Right atrium auricular region (tissue), 2 donors: Measurements from ENCODE around the gene NEURL3. TPM values are rescaled to one million over a fixed set of nuclear protein-coding genes. Genes with fewer than 3 reads are reported as not detected.
A peak's percentile ranks its signal among the peaks of the same experiment; 100 is the strongest.

Experiments used
- DNase-seq: peaks from one replicate; pipeline ENCODE4 v3.0.0-alpha.2; 2019; ENCODE audit warnings: low spot score
- H3K27ac ChIP-seq, 2 donors: fragments of 200-600 bp; sonication (generic); 1 replicate in 1 of 2; 2 replicates in 1 of 2; pipeline ENCODE4 v1.5.1; 2016 to 2019
- H3K27me3 ChIP-seq, 2 donors: fragments of 200-600 bp; sonication (generic); one replicate each; pipeline versions ENCODE4 v1.5.1 to v1.6.0; 2017 to 2019
- H3K36me3 ChIP-seq: fragments of 200-600 bp; sonication (generic); one replicate; pipeline ENCODE4 v1.5.1; 2016
- H3K4me1 ChIP-seq, 2 donors: fragments of 200-600 bp; sonication (generic); one replicate each; pipeline versions ENCODE4 v1.5.1 to v1.6.0; 2017 to 2019
- H3K4me3 ChIP-seq, 2 donors: fragments of 200-600 bp; sonication (generic); 1 replicate in 1 of 2; 2 replicates in 1 of 2; pipeline ENCODE4 v1.5.1; 2017 to 2019; ENCODE audit warnings: mild to moderate bottlenecking in 1 of 2, moderate library complexity in 1 of 2
- H3K9me3 ChIP-seq, 2 donors: fragments of 200-600 bp; sonication (generic); one replicate each; pipeline ENCODE4 v1.5.1; 2019
- total RNA-seq, 2 donors: library from RNA; depleted of rRNA; stranded (reverse); fragments of >200 nt; gene quantifications; one replicate each; pipeline ENCODE4 v1.1.0, GENCODE V29; 2016
- TF ChIP-seq, protein P1 (sequence below), 2 donors: fragments of 200-600 bp; sonication (generic); IDR thresholded peaks; one replicate each; pipeline ENCODE4 v1.5.1; 2019; ENCODE audit warnings: antibody characterized with exemption in 2 of 2

Gene NEURL3
- total RNA-seq, 2 donors from 2014 or later: not detected

DNA sequence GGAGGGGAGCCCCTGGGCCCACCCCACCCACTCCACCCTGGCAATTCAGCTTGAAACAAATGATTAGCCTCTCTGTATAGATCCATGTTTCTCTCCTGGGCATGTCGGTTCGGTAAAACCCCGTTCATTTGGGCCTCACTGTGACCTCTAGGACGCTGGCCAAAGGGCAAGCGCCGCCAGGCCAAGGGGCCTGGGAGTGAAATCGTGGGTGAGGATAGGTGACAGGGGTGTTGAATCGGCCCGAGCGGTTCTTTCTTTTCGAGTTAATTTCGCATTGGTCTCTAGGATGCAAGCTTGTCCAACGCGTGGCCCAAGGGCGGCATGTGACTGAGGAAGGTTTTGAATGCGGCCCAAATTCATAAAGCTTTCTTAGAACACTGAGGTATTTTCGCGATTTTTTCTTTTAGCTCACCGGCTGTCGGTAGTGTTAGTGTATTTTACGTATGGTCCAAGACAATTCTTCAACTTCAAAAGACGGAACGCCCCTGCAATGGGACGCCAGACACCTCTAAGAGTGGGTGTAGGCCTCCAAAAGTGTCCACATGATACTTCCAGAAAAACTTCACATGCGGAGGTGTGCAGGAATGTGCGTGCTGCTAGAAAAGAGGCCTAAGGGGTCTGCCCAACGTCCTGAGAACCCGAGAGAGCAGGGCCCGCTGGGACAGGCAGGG lies 21.6 kb upstream of the NEURL3 start:
- H3K4me3 ChIP-seq: peak overlapping the region; percentile 41 to 64
- H3K36me3 ChIP-seq: no peaks in the 10 kb centered on the region
- H3K27me3 ChIP-seq: no peaks in the 10 kb centered on the region
- peaks cover 0 to 49% of the 10 kb centered on the region in 2 donors for H3K4me1 ChIP-seq
- no peaks in the 10 kb centered on the region for H3K9me3 ChIP-seq
- TF ChIP-seq, protein P1, sequence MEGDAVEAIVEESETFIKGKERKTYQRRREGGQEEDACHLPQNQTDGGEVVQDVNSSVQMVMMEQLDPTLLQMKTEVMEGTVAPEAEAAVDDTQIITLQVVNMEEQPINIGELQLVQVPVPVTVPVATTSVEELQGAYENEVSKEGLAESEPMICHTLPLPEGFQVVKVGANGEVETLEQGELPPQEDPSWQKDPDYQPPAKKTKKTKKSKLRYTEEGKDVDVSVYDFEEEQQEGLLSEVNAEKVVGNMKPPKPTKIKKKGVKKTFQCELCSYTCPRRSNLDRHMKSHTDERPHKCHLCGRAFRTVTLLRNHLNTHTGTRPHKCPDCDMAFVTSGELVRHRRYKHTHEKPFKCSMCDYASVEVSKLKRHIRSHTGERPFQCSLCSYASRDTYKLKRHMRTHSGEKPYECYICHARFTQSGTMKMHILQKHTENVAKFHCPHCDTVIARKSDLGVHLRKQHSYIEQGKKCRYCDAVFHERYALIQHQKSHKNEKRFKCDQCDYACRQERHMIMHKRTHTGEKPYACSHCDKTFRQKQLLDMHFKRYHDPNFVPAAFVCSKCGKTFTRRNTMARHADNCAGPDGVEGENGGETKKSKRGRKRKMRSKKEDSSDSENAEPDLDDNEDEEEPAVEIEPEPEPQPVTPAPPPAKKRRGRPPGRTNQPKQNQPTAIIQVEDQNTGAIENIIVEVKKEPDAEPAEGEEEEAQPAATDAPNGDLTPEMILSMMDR (IDR thresholded peaks at IDR 0.05): no peak
- H3K27ac ChIP-seq: peak overlapping the region; percentile 81 to 91
- DNase-seq: no peak

DNA sequence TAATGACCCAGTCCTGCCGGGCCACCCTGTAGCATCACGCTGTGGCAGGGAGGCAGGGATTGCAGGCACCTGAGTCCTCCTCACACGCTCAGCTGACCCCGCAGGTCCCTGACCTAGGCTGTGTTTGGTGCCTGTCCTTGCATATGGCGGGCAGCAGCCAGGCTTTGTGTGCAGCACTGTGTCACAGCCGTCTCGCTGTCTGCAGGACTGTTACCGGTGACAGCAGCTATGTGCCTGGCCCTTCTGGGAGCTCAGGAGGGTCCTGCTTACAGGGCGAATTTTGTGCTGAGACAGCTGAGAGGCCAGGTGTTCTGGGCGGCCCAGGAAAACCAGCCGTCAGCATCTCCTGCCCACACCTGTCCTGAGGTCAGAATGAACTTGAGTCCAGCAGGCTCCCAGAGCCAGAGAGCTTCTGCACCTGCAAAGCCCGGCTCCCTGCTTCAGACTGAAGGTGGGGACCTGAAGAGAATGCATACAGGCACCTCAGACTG lies 21.0 kb upstream of the NEURL3 start:
- no peak for DNase-seq
- no peaks in the 10 kb centered on the region for H3K36me3 ChIP-seq
- no peak overlapping the region for H3K27ac ChIP-seq
- H3K4me3 ChIP-seq: no peak overlapping the region
- H3K9me3 ChIP-seq: no peaks in the 10 kb centered on the region
- H3K4me1 ChIP-seq: peaks cover 0 to 43% of the 10 kb centered on the region in 2 donors
- H3K27me3 ChIP-seq: no peaks in the 10 kb centered on the region
- TF ChIP-seq, protein P1 (IDR thresholded peaks at IDR 0.05): no peak

DNA sequence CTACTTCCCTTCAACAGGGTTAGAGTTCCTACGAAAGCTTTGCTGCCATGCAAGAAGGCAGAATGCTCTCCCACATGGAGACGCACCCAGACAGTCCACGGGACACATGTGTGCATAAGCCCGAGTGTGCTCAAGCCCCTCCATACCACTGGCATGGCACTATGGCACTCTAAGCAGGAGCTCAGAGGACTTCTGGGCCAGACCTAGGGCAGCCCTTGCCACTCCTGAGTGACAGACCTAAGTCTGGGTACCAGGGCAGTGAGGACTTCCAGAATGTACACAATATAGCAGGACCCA lies 20.0 kb upstream of the NEURL3 start:
- no peak overlapping the region for H3K4me3 ChIP-seq
- peaks cover 0 to 33% of the 10 kb centered on the region in 2 donors for H3K4me1 ChIP-seq
- TF ChIP-seq, protein P1 (IDR thresholded peaks at IDR 0.05): no peak
- no peak for DNase-seq
- H3K9me3 ChIP-seq: no peaks in the 10 kb centered on the region
- H3K27me3 ChIP-seq: no peaks in the 10 kb centered on the region
- H3K36me3 ChIP-seq: no peaks in the 10 kb centered on the region
- no peak overlapping the region for H3K27ac ChIP-seq

DNA sequence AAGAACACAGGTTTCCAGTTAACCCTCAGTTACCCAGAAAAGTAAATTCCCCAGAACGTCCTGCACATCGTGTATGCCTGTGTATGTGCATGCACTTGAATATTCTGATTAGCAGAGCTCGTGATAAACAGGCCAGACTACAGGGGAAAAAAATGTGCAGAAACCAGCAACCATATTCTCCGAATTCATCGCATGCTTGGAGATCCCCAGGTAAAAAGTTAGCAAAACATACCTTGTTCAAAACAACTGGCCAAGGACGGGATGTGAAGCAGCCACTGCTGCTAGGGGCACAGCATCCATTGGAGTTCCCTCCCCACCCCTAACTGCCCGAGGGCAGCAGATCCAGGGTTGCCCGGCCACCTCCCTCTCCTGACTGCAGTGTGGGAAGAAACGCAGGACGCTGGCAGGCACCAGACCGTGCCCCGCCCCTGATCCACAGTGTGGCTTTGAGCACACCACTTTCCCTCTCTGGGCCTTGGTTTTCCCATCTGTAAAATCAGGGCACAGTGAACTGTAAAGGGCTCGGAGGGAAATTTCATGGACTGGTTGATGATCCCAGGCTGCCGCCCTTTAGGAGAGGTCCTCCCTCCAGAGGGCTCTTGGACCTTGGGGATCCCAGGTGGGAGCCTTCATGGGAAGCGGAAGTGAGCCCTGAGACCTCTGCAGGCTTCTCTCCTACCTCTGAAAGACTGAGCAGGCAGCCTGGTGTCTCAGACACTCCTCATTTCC lies 19.5 kb upstream of the NEURL3 start:
- TF ChIP-seq, protein P1 (IDR thresholded peaks at IDR 0.05): no peak
- no peak overlapping the region for H3K4me3 ChIP-seq
- H3K9me3 ChIP-seq: no peaks in the 10 kb centered on the region
- H3K27ac ChIP-seq: no peak overlapping the region
- H3K4me1 ChIP-seq: peaks cover 0 to 29% of the 10 kb centered on the region in 2 donors
- no peak for DNase-seq
- no peaks in the 10 kb centered on the region for H3K27me3 ChIP-seq
- no peaks in the 10 kb centered on the region for H3K36me3 ChIP-seq

DNA sequence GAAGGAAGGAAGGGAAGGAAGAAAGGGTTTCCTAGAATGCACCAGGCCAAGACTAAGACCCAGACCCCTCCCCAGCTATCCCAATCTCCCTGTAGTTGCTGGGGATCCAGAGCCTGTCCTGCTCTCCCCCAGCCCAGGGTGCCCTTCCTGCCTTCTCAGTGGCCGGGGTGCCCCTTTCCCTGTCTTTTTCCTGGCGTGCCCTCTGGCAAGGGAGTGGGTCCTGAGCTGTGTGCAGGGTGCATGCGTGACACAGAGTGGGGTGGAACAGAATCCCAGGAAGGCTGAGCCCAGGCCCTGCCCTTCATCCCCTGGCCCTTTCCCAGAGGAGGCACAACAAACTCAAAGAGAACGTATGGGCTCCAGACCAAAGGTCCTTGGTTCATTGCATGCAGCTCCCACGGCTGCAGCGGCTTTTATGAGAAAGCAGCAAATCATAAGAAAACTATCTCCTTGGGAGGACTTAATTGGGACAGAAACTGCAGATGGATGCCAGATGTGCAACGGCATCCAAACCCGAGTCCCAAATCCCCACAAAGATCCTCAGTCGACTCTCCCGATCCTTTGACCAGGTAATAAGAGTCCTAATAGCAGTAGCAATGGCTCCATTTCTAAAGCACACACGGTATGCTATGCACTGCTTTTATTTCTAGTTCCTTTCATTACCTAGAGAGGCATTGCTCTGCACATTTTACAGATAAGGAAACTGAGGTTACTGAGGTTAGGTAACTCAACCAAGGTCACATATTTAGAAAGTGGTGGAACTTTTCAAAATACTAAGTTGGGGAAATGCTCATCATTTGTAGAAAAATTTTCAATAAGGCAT lies 18.7 kb upstream of the NEURL3 start:
- DNase-seq: no peak
- no peaks in the 10 kb centered on the region for H3K27me3 ChIP-seq
- no peaks in the 10 kb centered on the region for H3K36me3 ChIP-seq
- no peak overlapping the region for H3K4me3 ChIP-seq
- TF ChIP-seq, protein P1 (IDR thresholded peaks at IDR 0.05): no peak
- peaks cover 0 to 21% of the 10 kb centered on the region in 2 donors for H3K4me1 ChIP-seq
- H3K27ac ChIP-seq: no peak overlapping the region
- H3K9me3 ChIP-seq: no peaks in the 10 kb centered on the region
